GM18909 (cell line): ENCODE data around the gene C1QTNF9.
"Not testable (repeated sequence)": the region's sequence is repeated elsewhere in the genome, so short reads cannot be mapped to it uniquely, and the experiment has no call there.

Source experiments
- ATAC-seq: cut with Tn5 transposase; IDR thresholded peaks from one replicate; pipeline ENCODE4 v1.9.1; 2021; ENCODE audit warnings: mild to moderate bottlenecking; ENCODE audit not compliant: unreplicated experiment, poor library complexity

Gene C1QTNF9

DNA sequence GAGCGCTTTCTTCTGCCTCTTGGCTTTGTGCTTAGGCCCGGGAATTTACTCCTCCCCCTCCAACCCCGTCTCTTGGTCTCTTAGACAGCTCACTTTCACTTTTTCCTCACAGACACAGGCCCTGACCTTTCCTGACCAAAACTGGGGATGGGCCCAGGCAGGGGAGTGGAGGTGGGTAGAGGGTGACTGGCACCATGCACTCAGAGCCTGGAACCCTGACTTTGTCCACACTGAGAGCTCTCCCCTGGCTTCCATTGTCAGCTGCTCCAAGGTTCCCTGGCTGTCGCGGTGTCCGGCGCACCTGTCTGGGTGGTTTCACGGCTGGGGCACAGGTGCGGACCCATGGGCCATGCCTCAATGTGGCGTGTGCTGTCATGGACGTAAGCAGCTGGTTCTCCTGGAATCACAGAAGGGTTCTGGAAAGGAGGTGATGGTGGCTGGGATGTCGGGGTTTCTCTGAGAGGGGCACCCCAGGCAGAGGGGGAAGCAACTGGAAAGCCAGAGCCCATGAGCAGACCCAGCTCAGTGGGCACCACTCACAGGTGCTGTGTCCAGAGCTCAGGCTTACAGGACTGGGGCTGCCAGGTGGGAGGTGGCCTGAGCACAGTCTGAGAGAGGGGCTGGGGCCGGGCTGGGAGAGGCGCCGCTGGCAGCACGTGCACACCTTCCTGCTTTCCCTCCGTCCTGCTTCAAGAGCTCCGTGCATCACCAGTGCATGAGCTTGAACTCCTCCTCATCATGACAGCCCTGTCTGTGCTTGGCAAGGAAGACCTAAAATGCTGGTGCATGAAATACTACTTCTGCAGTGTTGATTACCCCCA lies 28.0 kb upstream of the C1QTNF9 start:
- ATAC-seq = no peak

DNA sequence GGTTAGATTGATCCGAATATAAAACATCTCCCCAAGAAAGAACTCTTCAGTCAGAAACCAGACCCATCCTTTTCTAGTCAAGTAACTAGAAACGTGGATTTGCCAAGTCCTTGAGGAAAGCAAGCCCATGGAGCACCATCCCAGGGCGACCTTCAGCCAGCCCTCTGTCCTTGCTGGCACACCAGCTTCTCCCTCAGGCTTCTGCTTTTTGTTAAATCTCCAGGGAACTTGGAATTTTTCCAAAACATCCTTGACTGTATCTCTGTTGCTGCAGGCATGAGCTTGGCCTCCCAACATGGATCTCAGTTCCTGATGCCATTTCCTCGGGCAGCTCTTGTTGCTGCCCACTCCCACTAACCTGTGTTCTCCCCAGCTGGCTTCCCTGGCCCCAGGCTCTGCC lies 27.1 kb upstream of the C1QTNF9 start:
- ATAC-seq = no peak

DNA sequence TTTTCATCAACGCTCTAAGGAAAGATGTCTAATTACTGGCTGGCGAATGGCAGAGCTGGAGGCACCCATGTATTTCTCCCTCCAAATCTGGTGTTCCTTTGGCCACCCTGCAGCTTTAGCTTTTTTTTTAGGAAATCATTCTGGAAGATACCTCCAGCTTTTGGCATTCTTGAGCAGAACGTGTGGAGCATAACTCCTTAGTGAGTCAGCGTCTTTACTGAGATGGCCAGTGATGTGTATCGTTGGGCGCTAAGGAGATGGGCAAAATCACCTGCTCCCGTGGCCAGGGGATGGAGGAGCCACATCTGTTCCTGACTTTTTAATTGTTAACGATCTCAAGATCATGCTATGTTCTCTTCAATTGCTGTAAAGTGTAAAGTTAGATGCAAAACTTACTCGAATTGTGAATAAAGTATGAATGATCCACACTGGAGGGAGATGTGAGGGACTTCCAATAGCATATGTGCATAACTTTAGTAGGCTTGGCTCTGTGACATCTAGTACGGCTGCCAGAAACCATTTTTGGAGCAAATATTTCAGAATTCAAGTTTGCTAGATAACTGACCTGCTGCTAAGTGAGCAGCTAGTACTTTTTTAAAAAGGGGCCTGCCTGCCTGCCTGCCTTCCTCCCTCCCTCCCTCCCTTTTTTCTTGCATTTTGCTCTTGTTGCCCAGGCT lies 24.4 kb upstream of the C1QTNF9 start:
- no peak for ATAC-seq

DNA sequence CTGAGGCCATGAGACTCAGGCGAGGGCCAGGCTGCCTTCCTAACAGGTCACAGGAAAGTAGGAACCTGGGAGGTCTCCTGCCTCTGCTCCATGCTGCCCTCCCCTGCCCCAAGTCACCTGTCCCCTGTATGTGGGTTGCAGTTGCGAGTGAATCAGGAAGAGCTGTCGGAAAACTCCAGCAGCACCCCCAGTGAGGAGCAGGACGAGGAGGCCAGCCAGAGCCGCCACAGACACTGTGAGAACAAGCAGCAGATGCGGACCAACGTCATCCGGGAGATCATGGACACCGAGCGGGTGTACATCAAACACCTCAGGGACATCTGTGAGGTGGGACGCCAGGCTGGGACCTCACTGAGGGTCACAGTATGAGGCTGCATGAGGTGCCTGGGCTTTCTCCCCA lies 22.8 kb upstream of the C1QTNF9 start:
- ATAC-seq = no peak

DNA sequence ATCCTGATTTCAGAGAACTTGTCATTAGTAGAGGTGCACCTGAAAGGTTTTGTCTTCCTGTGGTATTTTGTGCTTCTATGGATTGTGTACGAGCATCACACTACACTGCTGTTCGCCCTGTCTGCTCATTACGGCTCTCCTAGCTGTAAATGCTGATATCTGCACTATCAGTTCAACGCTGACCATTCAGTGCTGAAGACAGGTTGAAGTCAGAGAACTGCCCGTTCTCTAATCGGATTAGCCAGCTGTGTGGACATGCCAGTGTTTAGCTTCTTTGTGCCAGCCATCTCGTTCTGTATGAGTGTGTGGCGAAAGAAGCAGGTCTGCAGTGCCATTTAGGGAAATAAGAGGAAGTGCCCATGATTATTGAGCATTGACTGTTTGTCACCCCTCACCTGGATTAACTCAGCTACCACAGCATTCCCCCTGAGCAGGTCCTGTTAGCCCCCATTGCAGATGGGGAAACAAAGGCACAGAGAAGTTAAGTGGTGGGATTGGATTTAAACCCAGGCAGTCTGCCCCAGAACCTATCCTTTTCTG lies 21.6 kb upstream of the C1QTNF9 start:
- no peak for ATAC-seq

DNA sequence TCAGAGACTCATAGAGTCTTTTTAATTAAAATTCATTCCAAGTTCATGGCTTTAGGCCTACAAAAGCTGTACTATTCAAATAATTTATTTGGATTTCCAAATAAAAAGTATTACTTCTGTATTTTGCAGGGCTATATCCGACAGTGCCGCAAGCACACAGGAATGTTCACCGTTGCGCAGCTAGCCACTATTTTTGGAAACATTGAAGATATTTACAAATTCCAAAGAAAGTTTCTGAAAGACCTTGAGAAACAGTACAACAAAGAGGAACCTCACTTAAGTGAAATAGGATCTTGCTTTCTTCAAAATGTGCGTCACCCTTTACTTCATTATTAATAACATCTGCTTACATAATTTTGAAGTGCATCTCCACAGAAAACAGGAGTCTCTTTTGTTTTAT lies 20.5 kb upstream of the C1QTNF9 start:
- no peak for ATAC-seq

DNA sequence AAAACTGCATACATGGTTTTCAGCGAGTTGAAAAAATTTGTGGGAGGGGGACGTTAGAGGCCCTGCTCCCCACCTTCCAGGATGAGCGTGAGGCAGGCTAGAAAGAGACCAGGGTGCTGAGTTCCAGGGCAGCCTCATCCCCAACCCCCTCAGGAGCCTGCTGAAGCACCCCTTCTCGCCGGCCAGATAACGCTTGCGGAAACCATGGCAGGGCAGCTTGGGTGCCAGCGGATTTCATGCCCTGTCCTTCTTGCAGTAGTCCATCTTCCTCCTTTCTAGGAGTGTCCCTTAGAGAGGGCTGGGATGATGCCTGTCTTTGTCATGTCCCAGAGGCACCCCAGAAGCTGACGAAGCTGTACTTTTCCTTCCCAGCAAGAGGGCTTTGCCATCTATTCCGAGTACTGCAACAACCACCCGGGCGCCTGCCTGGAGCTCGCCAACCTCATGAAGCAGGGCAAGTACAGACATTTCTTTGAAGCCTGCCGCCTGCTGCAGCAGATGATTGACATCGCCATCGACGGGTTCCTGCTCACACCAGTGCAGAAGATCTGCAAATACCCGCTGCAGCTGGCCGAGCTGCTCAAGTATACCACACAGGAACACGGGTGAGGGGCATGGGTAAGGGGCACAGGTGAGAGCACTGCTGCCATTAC lies 19.0 kb upstream of the C1QTNF9 start:
- no peak for ATAC-seq

DNA sequence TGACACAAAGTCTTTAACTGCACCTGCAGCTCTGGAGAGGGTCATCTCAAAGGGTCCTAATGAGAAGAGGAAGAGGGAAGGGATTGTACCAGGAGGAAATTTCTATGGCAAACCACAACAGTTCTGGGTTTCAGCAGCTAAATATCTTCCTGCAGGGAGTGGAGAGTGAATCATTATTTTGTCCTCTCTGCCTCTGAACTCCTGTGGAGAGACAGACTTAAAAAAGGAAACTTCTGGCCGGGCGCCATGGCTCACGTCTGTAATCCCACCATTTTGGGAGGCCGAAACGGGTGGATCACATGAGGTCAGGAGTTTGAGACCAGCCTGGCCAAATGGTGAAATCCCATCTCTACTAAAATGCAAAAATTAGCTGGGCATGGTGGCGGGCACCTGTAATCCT lies 16.9 kb upstream of the C1QTNF9 start:
- no peak for ATAC-seq

DNA sequence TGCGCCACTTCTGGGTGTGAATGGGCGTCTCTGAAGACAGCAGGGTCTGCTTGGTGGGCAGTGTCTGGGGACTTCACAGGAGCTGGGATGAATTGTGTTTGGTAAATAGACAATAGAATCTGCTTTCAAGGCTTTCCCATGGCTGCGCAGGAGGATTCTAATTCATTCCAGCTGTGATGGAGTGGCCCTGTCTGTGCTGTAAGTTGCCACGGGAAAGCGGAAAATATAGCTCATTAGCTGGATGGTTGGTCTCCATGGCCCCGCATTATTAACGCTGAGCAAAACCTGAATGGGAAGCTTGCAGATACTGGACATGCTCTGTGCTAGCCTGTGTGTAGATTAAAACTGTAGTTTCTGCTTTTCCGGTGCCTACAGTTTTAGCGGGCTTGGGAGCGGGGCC lies 15.6 kb upstream of the C1QTNF9 start:
- ATAC-seq = no peak

DNA sequence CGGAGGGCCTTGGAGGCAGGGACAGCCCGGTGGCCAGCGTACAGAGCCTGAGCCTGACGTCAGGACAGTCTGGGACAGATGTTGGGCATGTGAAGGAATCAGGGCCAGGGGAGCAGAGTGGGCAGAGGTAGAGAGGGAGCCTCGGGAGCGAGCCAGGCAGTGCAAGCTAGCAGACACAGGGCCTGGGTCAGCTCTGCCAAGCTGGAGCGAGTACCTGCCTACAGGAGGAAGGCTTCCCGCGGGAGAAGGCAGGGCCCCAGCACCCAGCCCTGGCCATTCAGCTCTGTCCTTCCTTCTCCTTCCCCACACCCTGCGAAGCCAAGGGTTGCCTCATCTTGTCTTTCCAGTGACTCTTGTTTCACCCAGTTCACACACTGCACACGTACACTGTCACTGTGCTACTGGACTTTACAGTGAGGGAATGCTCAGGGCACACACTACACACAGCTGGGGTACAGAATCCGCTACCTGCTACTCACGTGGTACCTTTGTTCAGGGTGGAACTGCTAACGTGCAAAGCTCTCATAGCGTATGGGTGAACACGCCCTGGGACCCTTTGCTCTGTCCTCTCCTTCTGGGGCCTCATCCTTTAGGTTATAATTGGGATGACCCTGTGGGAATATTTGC lies 9.8 kb upstream of the C1QTNF9 start:
- ATAC-seq = no peak

DNA sequence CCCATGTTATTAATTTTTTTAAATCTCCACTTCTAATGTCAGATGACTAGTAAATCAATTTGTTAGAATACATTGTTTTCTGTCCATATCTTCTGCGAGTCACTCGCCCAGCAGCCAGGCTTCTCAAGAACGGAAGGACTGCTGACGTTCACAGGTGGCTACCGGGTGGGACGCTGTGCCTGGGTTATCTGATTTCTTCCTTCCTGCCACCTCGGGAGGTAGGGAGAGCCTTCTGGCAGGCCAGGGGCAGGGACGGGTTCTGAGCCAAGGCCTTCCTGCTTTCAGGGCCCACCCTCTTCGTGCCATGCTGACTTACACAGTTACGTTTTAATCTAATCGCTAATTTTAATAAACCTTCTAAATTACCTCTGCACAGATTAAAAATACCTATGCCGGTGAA lies 7.9 kb upstream of the C1QTNF9 start:
- ATAC-seq = no peak

DNA sequence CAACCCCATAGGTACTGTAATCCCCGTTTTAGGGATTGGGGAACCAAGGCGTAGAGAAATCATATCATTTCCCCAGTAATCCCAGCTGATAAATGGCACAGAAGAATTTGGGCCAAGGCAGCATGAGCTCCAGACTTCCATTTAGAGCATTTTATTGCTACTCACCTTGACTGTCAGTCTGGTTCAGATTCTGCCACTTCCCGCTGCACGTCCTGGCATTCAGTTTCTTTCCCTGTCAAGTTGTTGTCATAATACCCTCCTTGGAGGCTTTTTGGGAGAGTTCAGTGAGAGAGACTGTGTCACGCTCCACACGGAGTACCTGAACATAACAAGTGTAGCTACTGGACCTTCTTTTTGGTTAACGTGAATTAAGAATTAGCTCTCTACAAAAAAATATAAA lies 7.5 kb upstream of the C1QTNF9 start:
- no peak for ATAC-seq

DNA sequence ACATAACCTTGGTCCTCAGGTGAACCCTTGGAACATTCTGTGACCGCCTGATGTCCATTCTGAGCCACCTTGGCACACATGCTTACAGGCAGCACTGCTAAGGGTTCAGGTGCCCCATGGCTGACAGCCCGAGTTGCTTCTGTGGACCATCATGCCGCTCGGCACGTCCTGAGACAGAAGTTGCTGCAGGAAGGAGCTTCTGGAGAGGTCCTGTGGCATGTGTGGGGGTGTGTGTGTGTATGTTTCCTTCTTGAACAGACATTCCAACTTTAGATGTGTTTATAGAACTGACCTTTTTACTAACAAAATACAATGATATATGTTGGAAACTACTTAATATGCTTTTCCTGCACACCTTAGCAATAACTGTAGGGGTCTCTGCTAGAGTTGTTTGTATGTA lies 4.8 kb upstream of the C1QTNF9 start:
- ATAC-seq = no peak

DNA sequence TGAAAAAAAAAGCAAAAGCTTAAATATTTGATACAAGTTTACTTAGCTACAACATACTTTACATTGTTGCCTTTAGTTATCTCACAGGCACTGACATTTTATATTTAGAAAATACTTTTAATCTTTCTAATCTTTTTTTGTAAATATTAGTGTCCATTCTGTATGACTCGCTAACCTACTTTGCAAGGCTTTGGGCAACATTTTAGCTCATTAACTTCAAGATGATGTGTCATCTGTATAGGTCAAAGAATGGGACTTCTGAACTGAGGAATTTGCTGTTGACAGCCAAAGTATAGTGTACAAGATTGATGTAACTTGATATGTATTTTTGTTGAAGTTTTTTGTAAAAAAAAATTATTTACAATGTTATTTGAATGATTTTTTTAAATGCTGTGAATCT lies 2.7 kb upstream of the C1QTNF9 start:
- no peak for ATAC-seq

DNA sequence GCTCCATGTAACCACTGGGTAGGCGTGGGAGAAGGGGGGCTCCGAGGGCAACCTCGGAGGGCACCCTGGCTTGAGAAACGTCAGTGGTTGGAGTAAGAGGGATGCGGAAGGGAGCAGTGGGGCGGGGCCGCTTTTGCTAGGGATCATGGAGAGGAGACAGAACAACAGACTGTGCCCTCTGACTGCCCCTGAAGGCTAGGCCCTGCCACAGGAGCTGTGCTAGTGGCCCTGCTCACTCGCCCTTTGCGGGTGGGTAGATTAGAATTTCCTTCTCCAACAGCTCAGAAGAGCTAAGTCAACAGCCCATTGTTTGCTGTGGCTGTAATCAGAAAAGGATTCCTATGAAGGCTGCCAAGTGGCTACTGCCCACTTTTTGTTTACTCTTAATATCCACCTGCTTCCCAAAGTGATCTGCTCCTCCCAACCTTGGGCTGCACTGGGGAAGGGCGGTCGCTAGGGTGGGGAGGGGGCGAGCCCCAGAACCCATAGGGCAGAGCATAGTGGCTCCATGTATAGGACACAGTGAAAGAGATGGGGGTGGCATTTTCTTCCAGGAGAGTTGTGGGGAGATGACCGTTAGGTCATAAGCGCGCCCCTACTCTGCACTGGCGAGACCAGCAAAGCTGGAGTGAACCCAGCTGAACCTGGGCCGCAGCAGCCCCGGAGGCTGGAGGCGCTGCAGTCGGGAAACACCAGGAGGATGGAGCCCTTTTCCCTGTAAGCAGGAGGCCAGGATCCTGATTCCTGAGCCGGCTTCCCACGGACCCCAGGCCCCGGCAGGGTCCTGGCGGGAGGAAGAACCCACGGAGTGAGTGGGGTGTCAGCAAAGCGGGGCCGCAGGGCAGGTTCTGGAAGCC lies 1.9 kb upstream of the C1QTNF9 start:
- no peak for ATAC-seq

DNA sequence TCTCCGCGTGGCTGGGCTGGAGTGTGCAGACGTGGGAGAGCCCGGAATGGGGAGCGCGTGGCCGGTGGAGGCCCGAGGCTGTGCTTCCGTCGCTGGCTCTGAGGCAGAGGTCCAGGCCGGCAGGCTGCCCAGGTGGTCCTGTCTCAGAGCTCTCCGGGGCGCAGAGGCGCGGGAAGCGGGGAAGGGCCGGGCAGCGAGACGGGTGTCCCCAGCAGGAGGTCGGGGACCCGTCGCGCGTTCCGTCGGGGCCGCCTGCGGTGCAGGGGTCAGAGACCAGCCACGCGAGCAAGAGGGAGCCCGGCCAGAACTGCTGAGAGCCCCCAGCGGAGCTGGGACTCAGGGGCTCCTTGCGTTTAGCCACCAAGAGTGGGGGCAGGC lies 1.3 kb upstream of the C1QTNF9 start:
- no peak for ATAC-seq

DNA sequence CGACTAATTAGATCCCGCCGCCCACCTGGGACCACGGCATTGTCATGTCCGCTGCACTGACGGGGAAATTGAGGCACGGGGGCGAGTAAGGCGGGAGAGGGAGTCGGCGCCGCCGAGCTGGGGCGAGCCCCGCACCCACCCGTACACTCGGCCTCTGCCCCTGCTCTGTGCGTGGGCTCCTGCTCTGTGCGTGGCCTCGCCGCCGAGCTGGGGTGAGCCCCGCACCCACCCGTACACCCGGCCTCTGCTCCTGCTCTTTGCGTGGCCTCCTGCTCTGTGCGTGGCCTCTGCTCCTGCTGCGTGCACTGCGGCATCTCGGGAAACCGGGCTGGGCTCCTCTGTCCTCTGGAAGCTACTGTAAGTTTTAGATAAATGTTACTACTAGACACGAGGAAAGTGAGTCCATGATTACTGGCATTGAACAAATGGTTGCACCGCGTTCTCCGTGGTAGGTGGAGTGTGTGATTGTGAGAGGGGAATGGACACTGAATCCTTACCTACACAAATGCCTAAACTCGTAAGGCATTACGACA lies 826 bp upstream of the C1QTNF9 start:
- no peak for ATAC-seq

DNA sequence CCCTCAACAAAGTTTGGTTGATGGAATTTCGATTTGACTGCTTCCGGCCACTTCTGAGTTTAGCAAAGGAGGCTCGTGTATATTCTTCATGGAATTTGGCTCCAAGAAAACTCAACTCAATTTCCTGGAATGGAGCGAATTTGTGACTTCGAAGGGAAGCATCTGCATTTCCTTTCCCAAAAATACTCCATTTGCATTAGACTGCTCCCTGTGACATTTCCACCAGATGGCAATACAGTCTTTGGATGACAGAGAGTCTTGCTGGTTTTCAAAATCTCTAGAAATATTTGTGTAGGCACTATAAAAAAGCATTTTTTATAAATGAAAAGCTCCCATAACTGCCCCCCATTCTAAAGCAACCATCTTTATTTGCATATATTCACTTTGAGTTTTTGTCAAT lies 4.1 kb downstream of the C1QTNF9 start:
- ATAC-seq = no peak

DNA sequence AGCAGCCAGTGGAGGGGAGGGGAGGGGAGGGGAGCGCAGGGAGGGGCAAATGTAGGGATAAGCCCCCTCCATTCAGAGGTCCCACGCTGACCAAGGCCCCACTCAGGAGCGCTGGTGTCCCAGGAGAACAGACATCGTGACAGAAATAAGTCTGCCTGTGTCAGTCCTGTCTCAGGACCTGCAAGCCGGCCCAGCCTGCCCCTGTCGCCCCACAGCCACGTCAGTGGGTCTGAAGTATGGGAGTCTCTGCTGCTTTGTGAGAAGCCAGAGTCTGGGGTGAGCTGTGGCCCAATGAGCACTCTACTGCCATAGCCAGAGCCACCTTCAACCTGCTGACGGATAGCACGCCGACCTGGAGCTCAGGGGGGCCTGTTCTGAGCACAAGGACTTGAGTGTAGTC lies 8.5 kb downstream of the C1QTNF9 start:
- not testable (repeated sequence) for ATAC-seq

DNA sequence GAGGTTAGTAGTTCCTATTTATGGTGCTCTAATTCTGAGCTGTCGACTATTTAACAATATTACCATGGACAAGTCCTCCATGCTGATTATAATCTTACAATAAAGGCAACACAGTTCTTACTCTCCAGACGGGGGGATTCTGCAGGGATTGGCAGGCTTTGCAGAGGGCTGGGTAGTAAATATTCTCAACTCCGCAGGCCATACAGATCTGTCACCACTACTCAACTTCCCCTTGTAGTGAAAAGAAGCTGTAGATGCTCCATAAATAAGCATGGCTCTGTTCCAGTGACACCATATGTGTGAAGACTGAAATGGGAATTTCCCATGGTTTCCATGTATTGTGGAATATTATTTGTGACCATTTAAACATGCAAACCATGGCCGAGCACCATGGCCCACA lies 9.5 kb downstream of the C1QTNF9 start:
- ATAC-seq = not testable (repeated sequence)
